Natural killer cell (primary cell): ENCODE results near the gene HIBADH. TPM values are rescaled to one million over a fixed set of nuclear protein-coding genes. Genes with fewer than 3 reads are reported as not detected.

ENCODE experiments used
- ATAC-seq, 3 donors: fragments of 150-1000 bp in 2 of 3; fragments of 200-7000 bp in 1 of 3; cut with Tn5 transposase; 1 replicate in 1 of 3; 2 replicates in 2 of 3; pipeline ENCODE4 v1.10.0; 2021; ENCODE audit warnings: mild to moderate bottlenecking in 2 of 3, moderate library complexity in 2 of 3
- DNase-seq, 2 donors: peaks; one replicate each; pipeline versions ENCODE4 v3.0.0 to v3.0.0-alpha.2; 2013 to 2021; ENCODE audit warnings: mixed read lengths in 1 of 2
- H3K27ac ChIP-seq: one replicate; pipeline ENCODE4 v1.5.1; 2013; ENCODE audit warnings: mild to moderate bottlenecking, low read length
- H3K27me3 ChIP-seq: one replicate; pipeline ENCODE4 v1.6.1; 2013; ENCODE audit warnings: low read length; ENCODE audit not compliant: control insufficient read depth, insufficient read depth
- H3K36me3 ChIP-seq: one replicate; pipeline ENCODE4 v1.6.1; 2013; ENCODE audit warnings: low read length; ENCODE audit not compliant: control insufficient read depth, insufficient read depth
- H3K4me1 ChIP-seq: one replicate; pipeline ENCODE4 v1.6.1; 2013; ENCODE audit warnings: low read length; ENCODE audit not compliant: control insufficient read depth, insufficient read depth
- H3K4me3 ChIP-seq: one replicate; pipeline ENCODE4 v1.5.1; 2013; ENCODE audit warnings: low read length
- H3K9me3 ChIP-seq: one replicate; pipeline ENCODE4 v1.6.1; 2013; ENCODE audit warnings: low read length; ENCODE audit not compliant: control insufficient read depth, insufficient read depth
- H3K27ac Mint-ChIP-seq, 2 donors: one replicate each; pipeline ENCODE4 v1.8.0; 2022; ENCODE audit warnings: mild to moderate bottlenecking in 2 of 2, mixed read lengths in 2 of 2, moderate library complexity in 1 of 2
- H3K27me3 Mint-ChIP-seq, 2 donors: one replicate each; pipeline ENCODE4 v1.8.0; 2022; ENCODE audit warnings: low read depth in 2 of 2, mixed read lengths in 2 of 2
- H3K36me3 Mint-ChIP-seq: one replicate; pipeline ENCODE4 v1.8.0; 2022; ENCODE audit warnings: mixed read lengths
- H3K4me1 Mint-ChIP-seq, 2 donors: one replicate each; pipeline ENCODE4 v1.8.0; 2022; ENCODE audit warnings: mixed read lengths in 2 of 2
- H3K4me3 Mint-ChIP-seq: one replicate; pipeline ENCODE4 v1.8.0; 2022; ENCODE audit warnings: mild to moderate bottlenecking, moderate library complexity, mixed read lengths
- H3K9me3 Mint-ChIP-seq, 2 donors: one replicate each; pipeline ENCODE4 v1.8.0; 2022; ENCODE audit warnings: mixed read lengths in 2 of 2
- CTCF ChIP-seq: fragments of 200-600 bp; IDR thresholded peaks from one replicate; pipeline ENCODE4 v1.8.0; 2022; ENCODE audit warnings: antibody characterized with exemption
- WGBS: methylation state at CpG from one replicate; pipeline ENCODE4 v1.1.7; 2013; ENCODE audit warnings: missing lambda C conversion rate; ENCODE audit not compliant: insufficient coverage; 5-methylcytosine and 5-hydroxymethylcytosine counted together
- intact Hi-C: fragments of 100-400 bp; cut with micrococcal nuclease; formaldehyde crosslinking; loops from one replicate; pipeline ENCODE4 v1.14.2; 2022
- total RNA-seq, 4 donors: library from RNA; stranded (reverse); fragments of 120-200 nt in 1 of 4; gene quantifications; one replicate each; pipeline versions ENCODE4 v1.2.3 to v1.2.4, GENCODE V29; 2013 to 2022

HIBADH gene
- total RNA-seq, 3 donors from 2014 or later (not counting 1 experiment from before 2014, with no cell fraction given) = 8.0 to 9.9 (median 8.1) TPM

- H3K27ac ChIP-seq = no peak overlapping the region
Observed at GRCh38 chr7:27478556-27478955, 184.1 kb downstream of the HIBADH start.

GRCh38 chr7:27478084-27478483 lies 184.6 kb downstream of the HIBADH start:
- Mint-ChIP-seq H3K36me3 (no peaks in the 10 kb centered on the region), H3K4me1 (no peaks in the 10 kb centered on the region), H3K4me3 (no peak overlapping the region), H3K9me3 (no peaks in the 10 kb centered on the region), H3K27me3 (peaks cover 5 to 13% of the 10 kb centered on the region in 2 donors), H3K27ac (no peak overlapping the region)
- Histone ChIP-seq H3K4me3 (no peak overlapping the region), H3K4me1 (no peaks in the 10 kb centered on the region), H3K27me3 (no peaks in the 10 kb centered on the region), H3K36me3 (no peaks in the 10 kb centered on the region), H3K27ac (no peak overlapping the region), H3K9me3 (no peaks in the 10 kb centered on the region)
- ATAC-seq (no peak), DNase-seq (no peak)
- whole genome bisulfite sequencing = 68% methylated on average over 1 of the region's 1 CpG
- TF ChIP-seq CTCF = no peak
- intact Hi-C loops = no loop called here

More at GRCh38 chr7:27478556-27478955, 184.1 kb downstream of the HIBADH start:
- intact Hi-C loops = no loop called here
- Histone ChIP-seq H3K36me3 (no peaks in the 10 kb centered on the region), H3K4me1 (no peaks in the 10 kb centered on the region), H3K4me3 (no peak overlapping the region), H3K27me3 (no peaks in the 10 kb centered on the region), H3K9me3 (no peaks in the 10 kb centered on the region)
- Mint-ChIP-seq H3K36me3 (no peaks in the 10 kb centered on the region), H3K9me3 (no peaks in the 10 kb centered on the region), H3K4me1 (no peaks in the 10 kb centered on the region), H3K4me3 (no peak overlapping the region), H3K27me3 (peaks cover under 1 to 10% of the 10 kb centered on the region in 2 donors), H3K27ac (no peak overlapping the region)
- DNase-seq (no peak), ATAC-seq (no peak)
- no peak for TF ChIP-seq CTCF

- DNase-seq (no peak), ATAC-seq (no peak)
- no peaks in the 10 kb centered on the region for H3K27me3 ChIP-seq
- Mint-ChIP-seq H3K4me1 (no peaks in the 10 kb centered on the region), H3K9me3 (no peaks in the 10 kb centered on the region), H3K36me3 (no peaks in the 10 kb centered on the region), H3K4me3 (no peak overlapping the region), H3K27ac (no peak overlapping the region), H3K27me3 (peaks cover 13 to 15% of the 10 kb centered on the region in 2 donors)
- no peaks in the 10 kb centered on the region for H3K4me1 ChIP-seq
- no peak for TF ChIP-seq CTCF
- H3K27ac ChIP-seq = no peak overlapping the region
- H3K4me3 ChIP-seq = no peak overlapping the region
- intact Hi-C loops = no loop called here
- H3K36me3 ChIP-seq = no peaks in the 10 kb centered on the region
- H3K9me3 ChIP-seq = no peaks in the 10 kb centered on the region
- no CpG with 5 or more reads among the region's 2 CpGs for WGBS
Observed at GRCh38 chr7:27476493-27476892, 186.2 kb downstream of the HIBADH start.

Other genes starting within 250 kb of the HIBADH start
- 100 to 1,000 TPM; 135 to 158 (median 150) TPM for gene TAX1BP1, start 77.3 kb upstream of the HIBADH start, total RNA-seq